GM03348 (cell line): Measurements from ENCODE around the gene GRPEL1.

Experiments
- DNase-seq: peaks from one replicate; pipeline ENCODE4 v3.0.0; 2012; ENCODE audit warnings: low spot score

Gene GRPEL1

GRCh38 chr4:7062816-7063215, 5.0 kb downstream of the GRPEL1 start:
- no peak for DNase-seq

GRCh38 chr4:7061815-7062214, 6.0 kb downstream of the GRPEL1 start:
- DNase-seq, result no peak

- DNase-seq, result no peak
These were observed 7.3 kb downstream of the GRPEL1 start for GRCh38 chr4:7060346-7061150.

GRCh38 chr4:7059662-7060061, 8.2 kb downstream of the GRPEL1 start:
- DNase-seq, result no peak

- DNase-seq, result no peak
These were observed 9.1 kb downstream of the GRPEL1 start for GRCh38 chr4:7058792-7059191.

- DNase-seq, result no peak
These were observed 11.9 kb downstream of the GRPEL1 start for GRCh38 chr4:7055990-7056325.

- no peak for DNase-seq
These were observed 12.5 kb downstream of the GRPEL1 start for GRCh38 chr4:7055111-7055989.

- no peak for DNase-seq
These were observed 13.6 kb downstream of the GRPEL1 start for GRCh38 chr4:7054106-7054880.

GRCh38 chr4:7052923-7053715, 14.7 kb downstream of the GRPEL1 start:
- DNase-seq, result peak; percentile 45

GRCh38 chr4:7052313-7052712, 15.6 kb downstream of the GRPEL1 start:
- no peak for DNase-seq

- DNase-seq, result no peak
These were observed 16.0 kb downstream of the GRPEL1 start for GRCh38 chr4:7051905-7052304.

GRCh38 chr4:7051144-7051495, 16.7 kb downstream of the GRPEL1 start:
- no peak for DNase-seq

GRCh38 chr4:7050481-7051143, 17.3 kb downstream of the GRPEL1 start:
- no peak for DNase-seq

GRCh38 chr4:7049739-7050138, 18.1 kb downstream of the GRPEL1 start:
- no peak for DNase-seq

- DNase-seq, result no peak
These were observed 18.6 kb downstream of the GRPEL1 start for GRCh38 chr4:7049295-7049694.

- DNase-seq, result no peak
These were observed 19.2 kb downstream of the GRPEL1 start for GRCh38 chr4:7048642-7049041.

- DNase-seq, result no peak
These were observed 20.9 kb downstream of the GRPEL1 start for GRCh38 chr4:7046971-7047370.

GRCh38 chr4:7045961-7046921, 21.6 kb downstream of the GRPEL1 start:
- DNase-seq, result peak; percentile 41

GRCh38 chr4:7045553-7045952, 22.3 kb downstream of the GRPEL1 start:
- no peak for DNase-seq
